ENCODE results near the gene SMYD5.
"Not testable (repeated sequence)": the region's sequence is repeated elsewhere in the genome, so short reads cannot be mapped to it uniquely, and the experiment has no call there.

Gene SMYD5

DNA sequence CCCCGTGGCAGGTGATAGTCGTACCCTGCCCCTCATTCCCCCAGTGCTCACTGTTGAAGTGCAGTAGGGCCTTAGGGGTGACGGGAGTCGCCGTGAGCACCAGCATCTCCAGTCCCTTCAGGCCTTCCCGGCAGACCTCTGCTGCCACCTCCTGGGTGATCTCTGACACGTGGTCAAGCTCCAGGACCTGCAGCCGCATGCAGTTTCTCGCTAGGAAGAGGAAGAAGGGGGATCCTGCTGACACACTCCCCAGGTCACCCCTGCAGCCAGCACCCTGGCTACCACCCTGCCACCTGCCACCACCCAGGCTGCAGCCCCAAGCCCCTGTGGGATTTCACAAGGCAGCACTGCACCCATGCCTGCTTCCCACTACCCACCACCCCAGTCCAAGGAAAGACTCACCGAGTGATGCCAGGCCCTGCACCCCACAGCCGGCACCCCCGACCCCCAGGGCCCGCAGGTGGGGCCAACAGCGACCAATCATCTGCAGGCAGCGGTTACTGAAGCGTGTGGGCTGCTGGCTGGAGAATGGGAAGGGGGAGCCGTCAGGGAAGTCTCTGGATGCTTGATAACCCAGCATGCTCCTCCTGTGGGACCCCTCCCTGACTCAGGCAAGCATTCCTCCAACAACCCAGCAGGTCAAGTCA is 46.4 kb downstream of the SMYD5 start:
- peak; percentile 14 for DNase-seq (ENCODE audit: low read depth)

DNA sequence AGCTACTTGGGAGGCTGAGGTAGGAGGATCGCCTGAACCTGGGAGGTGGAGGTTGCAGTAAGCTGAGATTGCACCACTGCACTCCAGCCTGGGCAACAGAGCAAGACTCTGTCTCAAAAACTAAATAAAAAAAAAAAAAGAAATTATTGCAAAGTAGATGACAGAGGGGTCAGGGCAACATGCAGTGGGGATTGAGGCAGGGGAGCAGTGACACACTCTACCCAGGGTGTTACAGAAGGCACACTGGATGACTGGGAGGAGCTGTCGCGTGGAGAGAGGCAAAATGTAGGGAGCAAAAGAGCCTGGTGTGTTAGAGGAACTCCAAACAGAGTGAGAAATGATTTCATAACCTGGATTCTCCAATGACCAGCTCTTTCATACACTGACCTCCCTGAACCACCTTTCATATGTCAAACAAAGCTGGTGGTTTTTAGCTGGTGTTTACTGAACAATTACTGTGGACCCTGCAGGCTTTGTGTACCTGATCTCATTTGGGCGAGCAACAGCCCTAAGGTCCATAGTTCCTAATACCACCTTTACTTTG is 48.1 kb downstream of the SMYD5 start:
- DNase-seq (ENCODE audit: low read depth): no peak

DNA sequence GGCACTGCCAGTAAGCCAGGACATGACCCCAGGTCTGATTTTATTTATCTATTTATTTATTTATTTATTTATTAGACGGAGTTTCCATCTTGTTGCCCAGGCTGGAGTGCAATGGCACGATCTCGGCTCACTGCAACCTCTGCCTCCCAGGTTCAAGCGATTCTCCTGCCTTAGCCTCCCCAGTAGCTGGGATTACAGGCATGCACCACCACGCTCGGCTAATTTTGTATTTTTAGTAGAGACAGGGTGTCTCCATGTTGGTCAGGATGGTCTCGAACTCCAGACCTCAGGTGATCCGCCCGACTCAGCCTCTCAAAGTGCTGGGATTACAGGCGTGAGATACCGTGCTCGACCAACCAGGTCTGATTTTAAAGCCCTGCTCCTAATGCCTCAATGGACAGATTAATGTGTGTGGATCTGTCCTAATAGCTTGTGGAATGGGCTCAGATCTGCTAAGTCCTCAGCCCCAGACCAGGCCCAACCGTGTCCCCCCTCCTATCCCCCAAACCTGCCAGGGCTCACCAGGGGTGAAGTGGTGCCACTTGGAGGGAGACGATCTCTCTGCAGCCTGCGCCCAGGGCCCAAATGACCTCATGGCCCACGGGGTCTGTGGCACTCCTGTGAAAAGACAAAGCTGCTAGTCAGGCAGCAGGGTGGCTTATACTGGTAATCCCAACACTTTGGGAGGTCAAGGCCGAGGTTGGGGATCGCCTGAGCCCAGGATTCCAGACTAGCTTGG is 48.8 kb downstream of the SMYD5 start:
- DNase-seq (ENCODE audit: low read depth): not testable (repeated sequence)

DNA sequence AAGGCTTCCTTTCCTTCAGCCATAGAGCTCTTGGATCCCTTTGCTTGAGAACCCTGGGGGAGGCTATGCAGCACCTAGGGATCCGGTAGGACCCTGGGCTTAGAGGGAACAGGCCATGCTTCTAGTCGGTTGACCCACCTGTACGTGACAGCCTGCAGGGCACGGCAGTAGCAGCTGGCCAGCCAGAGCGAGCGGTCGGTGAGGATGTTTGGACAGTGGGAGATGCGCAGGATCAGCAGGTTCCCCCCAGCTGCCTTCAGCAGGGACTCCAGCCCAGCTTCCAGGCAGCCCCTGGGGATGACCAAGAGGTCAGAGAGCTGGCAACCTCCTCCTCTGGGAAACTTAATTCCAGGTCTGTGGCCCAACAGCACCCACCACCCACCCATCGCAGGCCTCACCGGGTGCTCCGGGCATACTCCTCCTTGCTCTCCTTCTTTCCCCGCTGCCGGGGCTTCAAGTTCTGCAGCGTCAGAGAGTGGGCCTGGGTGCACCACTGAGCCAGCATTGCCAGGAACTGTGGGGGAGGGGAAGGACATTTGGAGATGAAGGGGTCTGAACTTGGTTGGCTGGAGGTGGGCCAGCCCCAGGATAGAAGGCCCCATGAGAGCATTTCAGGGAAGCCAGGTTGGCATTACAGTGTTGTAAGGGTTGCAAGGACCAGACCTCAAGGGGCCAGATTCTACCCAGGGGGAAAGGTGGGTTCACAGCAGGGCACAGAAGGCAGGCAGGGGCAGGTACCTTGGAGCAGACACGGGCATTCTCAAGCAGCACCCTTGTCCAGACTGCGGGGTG is 49.7 kb downstream of the SMYD5 start:
- DNase-seq (ENCODE audit: low read depth): no peak

GRCh38 chr2:73264332-73264606 is 50.2 kb downstream of the SMYD5 start:
- DNase-seq (ENCODE audit: low read depth): no peak

- DNase-seq (ENCODE audit: low read depth): no peak
These were observed 50.7 kb downstream of the SMYD5 start for GRCh38 chr2:73264783-73265182.

- DNase-seq (ENCODE audit: low read depth): no peak
These were observed 51.4 kb downstream of the SMYD5 start for GRCh38 chr2:73265298-73266060.

DNA sequence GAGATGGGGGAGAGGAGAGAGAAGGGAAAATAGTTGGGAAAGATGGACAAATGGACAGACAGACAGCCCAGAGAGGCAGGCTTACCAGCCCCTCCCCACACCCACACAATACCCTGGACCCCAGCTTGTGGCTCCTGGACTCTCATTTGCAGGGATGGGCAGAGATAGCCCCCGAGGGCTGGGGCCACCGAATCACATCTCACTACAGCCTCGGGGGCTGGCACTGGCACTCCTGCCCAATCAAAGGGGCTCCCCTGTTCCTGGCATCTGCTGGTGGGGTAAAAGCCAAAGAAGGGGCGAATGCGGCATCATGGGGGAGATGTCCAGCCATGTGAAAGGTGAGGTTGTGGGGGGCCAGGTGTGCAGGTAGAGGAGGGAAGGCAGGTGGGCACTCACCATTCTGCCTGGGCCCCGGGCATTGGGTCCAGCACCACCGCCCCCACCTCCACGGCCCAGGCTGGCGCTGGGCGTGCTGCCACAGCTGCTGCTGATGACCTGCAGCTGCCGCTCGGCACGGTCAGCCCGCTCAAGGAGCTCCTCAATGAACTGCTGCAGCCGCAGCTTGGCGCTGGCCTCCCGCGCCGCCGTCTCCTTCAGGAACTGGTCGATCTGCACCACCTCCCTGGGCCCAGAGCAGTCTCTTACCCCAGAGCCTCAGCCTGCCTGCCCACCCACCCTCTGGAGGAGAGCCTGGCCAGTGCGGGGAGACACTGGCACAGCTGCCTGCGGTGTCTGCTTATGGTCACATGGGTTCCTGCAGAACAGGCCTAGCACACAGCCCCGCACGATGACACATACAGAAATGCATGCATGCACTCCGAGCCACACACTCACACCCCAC is 52.2 kb downstream of the SMYD5 start:
- DNase-seq (ENCODE audit: low read depth): no peak

DNA sequence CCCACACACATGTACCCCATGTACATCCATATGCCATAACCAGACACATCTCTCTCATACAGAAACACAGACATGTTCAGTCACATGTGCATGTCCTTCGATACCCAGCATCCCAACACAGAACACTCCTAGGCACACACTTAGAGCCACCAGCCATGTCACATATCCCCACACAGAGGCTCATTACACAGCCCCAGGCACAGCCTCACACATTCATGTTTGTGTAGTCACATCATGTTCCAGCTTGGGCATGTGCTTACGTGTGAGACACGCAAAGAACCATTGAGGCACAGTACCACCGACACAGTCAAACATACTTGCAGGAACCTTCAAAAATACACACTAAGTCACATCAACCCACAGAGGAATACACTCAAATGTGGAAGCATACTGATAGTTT is 53.0 kb downstream of the SMYD5 start:
- DNase-seq (ENCODE audit: low read depth): no peak

- DNase-seq (ENCODE audit: low read depth): no peak
These were observed 54.4 kb downstream of the SMYD5 start for GRCh38 chr2:73268366-73268829.

- DNase-seq (ENCODE audit: low read depth): no peak
These were observed 55.0 kb downstream of the SMYD5 start for GRCh38 chr2:73268830-73269685.

GRCh38 chr2:73269686-73270465 is 55.8 kb downstream of the SMYD5 start:
- DNase-seq (ENCODE audit: low read depth): no peak

DNA sequence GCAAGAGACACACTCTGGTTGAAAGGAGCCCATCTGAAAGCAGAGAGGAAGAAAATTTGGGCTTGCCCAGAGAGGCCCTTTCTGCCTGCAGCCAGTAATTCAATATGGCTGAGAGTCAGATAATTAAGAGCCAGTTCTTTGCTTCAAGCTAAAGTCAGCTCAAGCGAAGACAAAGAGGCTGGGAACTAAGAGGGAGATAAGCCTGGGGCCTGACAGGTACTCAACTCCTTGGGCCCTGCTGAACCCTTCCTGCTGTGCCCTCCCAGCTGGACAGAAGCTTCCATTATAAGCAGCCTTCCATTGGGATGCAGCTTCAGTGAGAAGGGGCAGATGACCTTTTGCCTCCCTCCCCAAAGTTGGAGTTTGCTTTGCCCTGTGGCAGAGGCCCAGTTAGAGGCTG is 58.2 kb downstream of the SMYD5 start:
- DNase-seq (ENCODE audit: low read depth): no peak
